ENCODE measurements around the gene MCCC1. TPM values are rescaled to one million over a fixed set of nuclear protein-coding genes. Genes with fewer than 3 reads are reported as not detected.
A peak's percentile ranks its signal among the peaks of the same experiment; 100 is the strongest.
"Not testable (repeated sequence)": the region's sequence is repeated elsewhere in the genome, so short reads cannot be mapped to it uniquely, and the experiment has no call there.

MCCC1 gene
- total RNA-seq = 32.5 TPM
- long read RNA-seq, transcript MCCC1-201 (19 exons, 2,545 nt) = major isoform, 85 of 99 reads
- long read RNA-seq, partial matches to known transcripts = 4 of 99 reads
- long read RNA-seq, other reads (novel, unspliced or antisense) = 10 of 99 reads

DNA sequence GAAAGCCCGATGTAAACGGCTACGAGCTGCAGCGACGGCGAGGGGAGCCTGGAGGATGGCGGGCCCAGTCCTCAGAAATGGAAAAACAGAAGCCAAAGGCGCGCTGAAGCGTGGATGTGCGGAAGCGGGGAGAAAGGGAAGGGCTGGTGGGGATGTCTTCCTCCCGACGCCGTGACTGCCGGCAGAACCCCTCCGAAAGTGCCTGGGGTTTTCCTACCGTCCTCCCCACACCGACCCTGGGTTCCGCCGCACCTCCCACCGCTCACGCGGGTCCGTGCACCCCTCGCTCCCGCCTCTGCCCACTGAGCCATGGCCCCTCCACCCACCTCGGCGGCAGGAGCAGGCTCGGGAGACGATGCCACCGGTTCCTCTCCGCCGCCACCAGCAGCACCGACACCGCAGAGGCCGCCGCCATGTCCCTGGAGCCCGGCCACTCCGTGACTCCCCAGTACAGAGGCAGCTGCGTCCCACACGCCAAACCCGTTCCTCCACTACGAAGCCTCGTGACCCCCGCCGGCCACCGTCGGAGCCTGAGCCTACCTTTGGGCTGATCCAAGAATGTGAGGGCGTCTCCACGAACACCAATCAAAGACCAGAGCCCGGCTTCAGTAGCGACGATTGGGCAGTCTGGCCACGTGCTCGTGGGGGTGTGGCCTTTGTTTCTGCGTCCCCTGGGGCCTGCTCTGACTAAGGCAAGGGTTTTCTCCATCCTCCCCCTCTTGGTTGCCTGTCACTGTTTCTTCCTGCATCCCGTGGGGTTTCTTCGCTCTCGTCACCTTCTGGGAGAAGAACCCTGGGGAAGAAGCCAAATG, at the start of gene MCCC1:
MCCC1 (minus strand) TSS at position 471 of the 812 bp plus-strand sequence; CDS start at position 415, 56 bp downstream.
- peak; percentile 99 for DNase-seq (ENCODE audit: low spot score)
- intact Hi-C loops (cut with DNase I) = no loop called here

DNA sequence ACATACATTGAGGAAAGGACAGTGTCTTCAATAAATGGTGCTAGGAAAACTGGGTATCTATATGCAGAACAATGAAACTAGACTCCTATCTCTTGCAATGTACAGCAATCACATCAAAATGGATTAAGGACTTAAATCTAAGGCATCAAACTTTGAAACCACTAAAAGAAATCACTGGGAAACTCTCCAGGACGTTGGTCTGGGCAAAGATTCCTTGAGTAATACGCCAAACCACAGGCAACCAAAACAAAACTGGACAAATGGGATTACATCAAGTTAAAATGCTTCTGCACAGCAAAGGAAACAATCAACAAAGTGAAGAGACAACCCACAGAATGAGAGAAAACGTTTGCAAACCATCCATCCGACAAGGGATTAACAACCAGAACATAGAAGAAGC, 48.8 kb upstream of the MCCC1 start:
- DNase-seq (ENCODE audit: low spot score) = no peak
- intact Hi-C loops (cut with DNase I) = no loop called here

DNA sequence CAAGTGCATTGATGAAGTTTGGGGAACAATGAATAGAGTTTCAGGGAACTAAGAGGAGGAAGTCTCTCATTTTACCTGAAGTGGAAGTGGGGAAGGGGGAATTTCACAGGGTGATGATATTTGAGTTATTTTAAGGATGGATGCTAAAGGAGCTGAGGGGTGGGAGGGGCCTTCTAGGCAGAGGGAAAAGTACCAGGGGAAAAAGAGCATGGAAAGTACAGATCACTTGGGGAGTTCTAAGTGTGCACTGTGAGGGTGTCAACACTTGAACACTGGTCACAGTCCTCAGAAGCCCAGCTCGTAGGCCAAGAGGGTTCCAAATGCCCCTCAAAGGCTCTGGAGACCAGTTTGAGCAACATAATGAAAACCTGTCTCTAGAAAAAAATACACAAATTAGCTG, 45.1 kb upstream of the MCCC1 start:
- intact Hi-C loops (cut with DNase I) = no loop called here
- DNase-seq (ENCODE audit: low spot score) = no peak

DNA sequence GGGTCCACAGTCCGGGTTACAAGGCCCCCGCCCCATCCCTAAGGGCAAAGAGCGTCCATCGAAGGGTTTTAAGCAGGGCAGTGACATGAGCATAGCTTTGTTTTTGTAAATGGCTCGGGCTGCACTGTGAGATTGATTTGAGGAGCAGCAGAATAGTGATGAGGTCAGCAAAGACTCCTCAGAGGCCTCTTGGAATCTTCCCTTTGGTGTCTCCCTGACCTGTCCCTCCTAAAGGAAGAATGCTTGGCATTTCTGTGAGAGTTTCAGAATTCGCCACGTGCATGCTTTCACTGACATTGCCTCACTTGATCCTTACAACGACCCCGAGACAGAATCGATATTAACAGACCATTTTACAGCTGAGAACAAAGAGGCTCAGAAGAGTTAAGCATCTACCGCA, 42.9 kb upstream of the MCCC1 start:
- intact Hi-C loops (cut with DNase I) = no loop called here
- DNase-seq (ENCODE audit: low spot score) = no peak

DNA sequence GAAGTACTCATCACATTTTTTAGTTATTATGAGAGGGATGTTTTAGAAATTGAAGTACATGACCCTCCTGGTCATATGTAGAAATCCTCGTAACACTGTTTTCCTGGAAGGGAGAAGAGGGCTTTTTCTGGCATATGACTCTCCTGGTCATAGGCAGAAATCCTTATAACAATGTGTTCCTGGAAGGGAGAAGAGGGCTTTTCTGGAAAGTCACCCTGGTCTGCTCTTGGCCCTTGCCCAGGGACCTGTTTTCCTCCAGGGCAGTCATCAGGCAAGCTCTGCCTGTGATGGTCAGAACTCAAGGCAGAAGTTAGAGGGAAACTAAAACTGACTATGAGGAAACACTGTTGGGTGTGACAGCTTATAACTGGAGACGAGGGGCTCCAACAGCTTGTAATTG, 35.5 kb upstream of the MCCC1 start:
- intact Hi-C loops (cut with DNase I) = no loop called here
- DNase-seq (ENCODE audit: low spot score) = no peak

DNA sequence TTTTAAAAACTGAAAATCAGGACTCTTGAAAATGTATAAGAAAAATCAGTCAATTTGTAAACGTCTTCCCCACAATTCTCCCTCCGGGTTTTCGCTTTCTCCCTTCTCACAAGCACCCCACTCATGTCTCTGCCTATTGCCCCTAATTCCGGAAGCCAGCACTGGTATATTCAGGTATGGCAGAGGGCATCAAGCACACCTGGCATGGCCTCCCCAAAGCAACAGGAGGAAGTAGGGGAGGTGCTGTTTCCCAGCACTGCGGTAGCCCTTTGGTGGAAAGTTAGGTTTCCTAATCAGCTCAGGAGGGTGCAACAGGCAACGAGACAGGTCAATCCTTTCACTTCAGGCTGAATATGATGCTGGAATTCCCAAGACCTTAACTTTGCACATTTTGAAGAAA, 33.1 kb upstream of the MCCC1 start:
- intact Hi-C loops (cut with DNase I) = no loop called here
- no peak for DNase-seq (ENCODE audit: low spot score)

DNA sequence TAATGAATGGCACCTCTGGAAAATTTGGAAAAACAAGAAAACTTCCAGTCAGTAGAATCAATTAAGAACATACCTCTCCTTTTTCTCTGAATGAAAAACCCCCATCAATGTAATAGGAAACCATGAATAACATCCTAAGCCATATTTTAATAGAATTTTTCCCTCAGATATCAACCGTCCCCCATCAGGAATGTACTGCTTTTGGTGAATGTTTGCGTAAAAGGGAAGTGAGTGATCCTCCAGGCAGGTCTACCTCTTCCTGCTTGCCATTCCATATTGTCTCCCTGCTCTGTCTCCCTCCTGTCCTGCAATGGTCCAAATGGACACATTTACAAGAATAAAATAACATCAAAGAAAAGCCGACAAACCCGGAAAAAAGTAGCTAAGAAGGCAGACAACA, 32.4 kb upstream of the MCCC1 start:
- no peak for DNase-seq (ENCODE audit: low spot score)
- intact Hi-C loops (cut with DNase I) = no loop called here

DNA sequence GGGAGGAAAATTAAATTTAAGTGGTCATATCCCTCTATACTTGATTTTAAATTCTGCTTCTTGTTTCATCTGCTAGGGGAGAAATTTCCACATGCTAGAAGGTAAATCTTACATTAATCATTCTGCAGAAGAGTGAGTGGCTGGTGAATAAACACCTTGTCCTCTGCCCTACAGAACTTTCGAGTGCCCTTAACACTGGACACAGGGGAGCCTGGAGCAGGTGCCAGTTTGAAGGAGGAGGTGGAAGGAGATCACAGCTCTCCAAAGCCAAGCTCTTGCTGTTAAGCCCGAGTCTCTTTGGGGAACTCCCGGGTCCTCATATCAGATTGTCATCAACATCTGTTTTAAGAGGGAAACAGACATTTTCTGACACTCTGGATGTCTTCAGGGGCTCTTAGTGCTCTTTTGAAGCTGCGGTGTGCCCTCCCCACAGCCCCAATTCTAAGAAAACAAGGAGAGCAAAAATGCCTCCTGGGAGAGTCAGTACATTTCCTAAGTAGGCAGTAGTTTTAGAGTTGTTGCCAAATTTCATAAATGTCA, 32.0 kb upstream of the MCCC1 start:
- intact Hi-C loops (cut with DNase I) = no loop called here
- DNase-seq (ENCODE audit: low spot score) = no peak

DNA sequence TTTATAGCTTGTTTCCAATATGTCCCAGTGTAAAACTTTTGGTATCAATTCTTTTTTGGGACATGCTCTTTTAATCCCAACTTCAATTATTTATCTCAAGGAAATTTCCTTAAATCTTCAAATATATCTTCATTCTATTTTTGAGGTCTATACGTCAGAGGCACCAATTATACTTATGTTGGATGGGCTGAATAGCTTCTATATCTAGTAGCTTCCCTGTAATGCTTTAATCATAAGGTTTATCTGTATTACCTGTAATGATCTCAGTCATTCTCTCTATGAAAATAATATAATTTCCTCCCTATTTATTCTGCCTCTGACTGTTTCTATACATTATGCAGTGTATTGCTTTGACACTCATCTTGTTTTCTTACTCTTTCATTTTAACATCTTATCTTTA, 29.9 kb upstream of the MCCC1 start:
- intact Hi-C loops (cut with DNase I) = no loop called here
- DNase-seq (ENCODE audit: low spot score) = no peak

DNA sequence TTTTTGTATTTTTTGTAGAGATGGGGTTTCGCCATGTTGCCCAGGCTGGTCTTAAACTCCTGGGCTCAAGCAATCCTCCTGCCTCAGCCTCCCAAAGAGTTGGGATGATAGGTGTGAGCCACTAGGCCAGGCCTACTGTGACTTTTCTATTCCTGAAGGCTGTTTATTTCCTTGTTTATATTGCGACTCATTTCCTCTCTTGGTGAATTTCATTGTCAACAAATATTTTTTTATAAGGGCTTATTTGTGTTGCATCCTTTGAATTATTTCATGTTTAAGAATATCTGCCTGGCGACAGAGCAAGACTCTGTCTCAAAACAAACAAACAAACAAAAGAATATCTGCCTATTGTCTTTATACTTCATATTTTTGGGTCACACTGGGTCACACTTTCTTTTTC, 29.4 kb upstream of the MCCC1 start:
- DNase-seq (ENCODE audit: low spot score) = no peak
- intact Hi-C loops (cut with DNase I) = no loop called here

DNA sequence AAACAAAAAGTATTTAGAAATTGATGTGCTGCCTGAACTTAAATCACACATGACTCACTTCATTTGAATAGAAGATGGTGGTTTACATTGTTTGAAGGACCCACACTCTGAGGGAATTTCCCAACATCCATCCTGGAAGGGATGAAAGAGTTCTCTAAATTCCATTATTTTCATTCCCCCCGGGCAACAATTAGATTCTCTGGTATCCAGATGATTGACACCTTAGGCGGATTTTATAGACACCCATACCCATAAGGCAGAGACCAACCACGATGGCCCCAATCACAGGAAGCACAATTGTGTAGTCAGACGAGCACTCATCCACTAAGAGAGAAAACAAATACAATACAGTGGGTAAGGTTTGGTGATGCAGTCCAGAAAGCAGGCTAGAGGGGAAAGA, 24.6 kb upstream of the MCCC1 start:
- DNase-seq (ENCODE audit: low spot score) = no peak
- intact Hi-C loops (cut with DNase I) = loop anchor here (2.0 to 5.0 kb wide), 2 partner anchors 63 to 261 kb away; no protein-coding TSS in a partner anchor

DNA sequence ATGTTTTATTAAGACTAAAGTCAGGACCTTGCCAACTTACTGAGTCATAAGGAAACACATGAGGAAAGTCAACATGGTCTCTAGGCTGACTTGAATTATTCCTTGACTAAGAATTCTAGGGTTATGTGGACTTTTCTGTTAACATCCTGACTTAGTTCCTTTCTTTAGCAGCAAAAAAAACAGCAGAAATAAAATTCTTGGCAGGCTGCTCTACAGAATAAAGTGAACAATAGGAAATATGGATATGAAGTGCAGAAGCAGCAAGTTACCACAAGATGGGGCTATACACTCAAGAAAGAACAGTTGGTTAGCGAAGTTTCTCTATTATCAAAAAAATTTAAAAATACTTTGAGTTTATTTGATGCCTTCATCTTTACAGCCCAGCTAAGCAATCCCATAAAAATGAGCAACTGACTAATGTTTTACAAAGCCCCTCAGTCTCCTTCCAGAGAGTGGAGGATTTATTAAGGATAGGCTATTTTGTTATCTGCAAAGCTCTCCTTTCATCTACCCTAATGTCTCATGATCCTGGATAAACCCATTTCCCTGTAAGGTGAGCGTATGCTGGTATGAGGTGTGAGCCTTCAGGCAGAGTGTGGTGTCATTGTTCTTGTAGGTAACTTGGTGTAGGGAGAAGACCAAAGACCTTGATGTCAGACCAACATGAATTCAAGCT, 23.1 kb upstream of the MCCC1 start:
- DNase-seq (ENCODE audit: low spot score) = no peak
- intact Hi-C loops (cut with DNase I) = loop anchor here (2.0 to 5.0 kb wide), 2 partner anchors 65 to 262 kb away; no protein-coding TSS in a partner anchor

DNA sequence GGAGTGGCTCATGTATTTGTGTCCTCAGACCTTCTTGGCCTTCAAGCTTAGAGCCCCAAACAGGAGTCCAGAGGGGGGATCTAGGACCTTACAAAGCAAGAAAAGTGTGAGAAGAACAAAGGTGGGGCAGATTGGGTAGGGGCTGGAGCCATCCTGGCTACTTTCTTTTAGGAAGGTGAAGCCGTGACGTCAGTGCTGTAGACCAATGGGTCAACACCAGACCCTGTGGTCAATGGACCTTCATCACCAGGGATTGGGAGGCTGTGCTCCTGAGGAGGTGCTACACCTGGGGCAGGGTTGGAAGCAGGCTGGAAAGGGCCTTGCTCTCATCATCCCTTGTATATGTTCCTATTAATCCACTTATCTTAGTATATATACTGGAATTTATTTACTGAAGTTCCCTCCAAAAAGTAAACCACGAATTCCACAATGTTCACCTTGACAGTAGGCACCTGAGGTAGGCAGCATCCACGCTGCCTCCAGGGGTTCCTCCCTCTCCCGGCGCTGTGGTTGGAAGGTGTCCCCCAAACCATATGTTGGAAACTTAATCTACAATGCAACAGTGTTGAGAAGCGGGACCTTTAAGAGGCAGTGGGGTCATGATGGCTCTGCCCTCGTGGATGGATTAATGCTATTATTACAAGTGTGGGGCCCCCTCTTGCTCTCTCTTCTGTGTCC, 21.4 kb upstream of the MCCC1 start:
- no peak for DNase-seq (ENCODE audit: low spot score)
- intact Hi-C loops (cut with DNase I) = loop anchor here (5.0 kb wide), 1 partner anchor 67 kb away; no protein-coding TSS in a partner anchor

DNA sequence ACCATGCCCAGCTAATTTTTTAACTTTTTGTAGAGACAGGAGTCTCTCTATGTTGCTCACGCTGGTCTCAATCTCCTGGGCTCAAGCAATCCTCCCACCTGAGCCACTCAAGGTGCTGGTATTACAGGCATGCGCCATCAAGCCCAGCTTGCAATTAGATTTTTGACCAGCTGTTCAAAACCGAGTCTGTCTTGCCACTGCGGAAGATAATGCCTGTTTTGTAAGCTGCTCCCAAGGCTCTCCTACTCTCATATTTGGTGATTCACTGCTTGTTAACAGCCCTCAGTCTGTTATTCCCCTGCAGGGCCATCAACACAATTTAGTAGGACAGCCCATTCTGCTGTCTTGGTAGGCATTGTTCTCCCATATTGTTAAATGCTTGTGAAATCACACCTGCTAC, 17.8 kb upstream of the MCCC1 start:
- intact Hi-C loops (cut with DNase I) = no loop called here
- DNase-seq (ENCODE audit: low spot score) = no peak

DNA sequence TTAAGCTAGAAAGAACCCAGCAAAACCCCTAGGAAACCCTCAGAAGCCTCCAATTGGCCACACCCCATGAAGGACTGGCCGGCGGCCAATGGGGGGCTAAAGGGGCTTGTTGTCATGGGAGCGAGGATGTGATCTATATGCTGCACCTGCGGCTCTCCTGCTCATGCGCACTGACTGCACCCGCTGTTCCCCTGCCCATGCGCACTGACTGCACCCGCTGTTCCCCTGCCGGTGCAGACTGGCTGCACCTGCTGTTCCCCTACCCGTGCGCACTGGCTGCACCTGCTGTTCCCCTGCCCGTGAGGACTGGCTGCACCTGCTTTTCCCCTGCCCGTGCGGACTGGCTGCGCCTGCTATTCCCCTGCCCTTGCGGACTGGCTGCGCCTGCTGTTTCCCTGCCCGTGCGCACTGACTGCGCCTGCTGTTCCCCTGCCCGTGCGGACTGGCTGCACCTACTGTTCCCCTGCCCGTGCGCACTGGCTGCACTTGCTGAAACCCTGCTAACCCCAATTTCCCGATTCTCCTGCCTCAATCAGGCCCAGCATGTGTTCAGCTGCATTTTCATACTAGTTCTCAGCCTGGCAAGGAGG, 16.8 kb upstream of the MCCC1 start:
- DNase-seq (ENCODE audit: low spot score) = no peak
- intact Hi-C loops (cut with DNase I) = no loop called here

DNA sequence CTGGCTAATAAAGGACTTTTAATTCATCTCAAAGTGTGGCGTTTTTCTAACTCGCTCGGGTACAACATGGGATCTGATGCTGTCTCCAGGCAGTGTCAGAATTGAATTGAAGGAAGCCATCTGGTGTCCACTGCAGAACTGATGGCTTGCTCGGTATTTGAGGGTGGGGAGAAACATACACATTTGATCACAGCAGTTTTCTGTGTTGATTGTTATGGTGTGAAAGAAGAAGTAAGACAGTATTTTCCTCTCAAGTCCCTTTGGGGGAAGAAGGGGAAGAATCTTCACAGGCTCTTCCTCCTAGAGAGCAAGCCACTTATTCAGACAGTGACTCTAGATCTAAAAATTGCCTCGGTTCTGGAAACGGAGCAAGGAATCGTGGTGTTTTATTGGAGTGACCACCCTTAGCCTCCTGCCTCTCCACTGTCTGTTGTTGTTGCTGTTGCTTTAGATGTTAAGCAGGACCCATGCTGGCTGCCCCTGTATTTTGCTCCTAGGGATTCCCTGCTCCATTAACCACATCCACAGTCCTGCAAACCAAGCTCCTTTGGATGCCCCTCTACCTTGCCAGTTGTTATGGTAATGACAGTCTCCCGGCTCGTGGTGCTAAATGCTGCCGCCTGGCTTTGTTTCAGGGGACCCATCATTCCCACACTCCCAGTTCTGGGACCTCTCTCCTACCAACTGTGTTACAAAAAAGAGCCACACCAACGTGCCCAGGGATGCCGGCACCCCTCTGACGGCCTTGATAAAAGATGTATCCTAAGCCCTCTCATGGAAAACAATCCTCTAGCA, 15.3 kb upstream of the MCCC1 start:
- intact Hi-C loops (cut with DNase I) = no loop called here

DNA sequence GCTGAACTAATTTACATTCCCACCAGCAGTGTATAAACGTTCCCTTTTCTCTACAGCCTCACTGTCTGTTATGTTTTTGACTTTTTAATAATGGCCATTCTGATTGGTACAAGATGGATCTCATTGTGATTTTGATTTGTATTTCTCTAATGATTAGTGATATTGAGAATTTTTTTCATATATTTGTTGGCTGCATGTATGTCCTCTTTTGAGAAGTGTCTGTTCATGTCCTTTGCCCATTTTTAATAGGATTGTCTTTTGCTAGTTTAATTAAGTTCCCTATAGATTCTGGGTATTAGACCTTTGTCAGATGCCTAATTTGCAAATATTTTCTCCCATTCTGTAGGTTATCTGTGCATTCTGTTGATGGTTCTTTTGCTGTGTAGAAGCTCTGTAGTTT, 10.6 kb upstream of the MCCC1 start:
- DNase-seq (ENCODE audit: low spot score); intact Hi-C loops (cut with DNase I): not testable (repeated sequence)

More for the DNA sequence above, 15.3 kb upstream of the MCCC1 start:
- no peak for DNase-seq (ENCODE audit: low spot score)

DNA sequence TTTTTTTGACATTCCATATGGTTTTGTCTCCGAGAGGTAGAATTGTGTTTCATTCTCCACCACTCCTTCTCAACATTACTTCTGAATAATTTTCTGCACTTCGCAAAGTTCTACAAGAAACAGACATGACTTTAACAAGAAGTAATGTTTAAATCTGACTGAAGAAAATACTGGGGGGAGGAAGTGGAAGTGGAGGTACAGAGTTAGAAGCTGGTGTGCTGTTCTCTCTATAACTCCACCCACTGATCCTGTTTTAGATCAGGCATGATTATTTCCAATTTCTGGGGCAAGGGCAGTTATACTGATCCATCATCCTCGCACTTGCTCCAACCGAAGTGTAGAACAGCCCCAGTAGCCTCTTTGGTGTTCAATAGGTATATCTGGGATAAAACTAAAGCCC, 9.2 kb upstream of the MCCC1 start:
- no peak for DNase-seq (ENCODE audit: low spot score)
- intact Hi-C loops (cut with DNase I) = no loop called here

DNA sequence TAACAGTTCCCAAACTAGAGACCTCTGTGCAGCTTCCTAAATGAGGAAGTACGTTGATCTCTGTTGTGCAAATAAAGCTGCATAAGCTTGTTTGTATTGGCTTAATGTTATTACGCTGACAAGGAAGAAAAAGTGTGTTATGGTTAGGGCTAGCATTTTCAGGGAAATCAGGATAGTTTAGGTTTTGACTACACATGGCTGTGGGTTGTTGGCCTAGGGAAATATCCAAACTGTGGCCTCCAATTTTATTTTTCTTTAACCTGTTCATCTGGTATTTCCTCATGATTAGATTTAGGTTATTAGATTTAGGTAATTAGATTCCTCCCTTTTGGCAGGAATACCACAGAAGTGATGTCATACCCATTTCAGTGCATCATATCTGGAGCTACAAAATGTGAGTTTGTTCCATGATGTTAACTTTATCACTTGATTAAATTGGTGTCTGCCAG, 8.7 kb upstream of the MCCC1 start:
- intact Hi-C loops (cut with DNase I) = no loop called here
- no peak for DNase-seq (ENCODE audit: low spot score)

Measured in cardiac septum (tissue), 1 donor.